GM20431 (cell line): ENCODE data around the gene COL4A4.

Experiments
- in situ Hi-C: fragments of 300-500 bp; cut with MseI, MboI; formaldehyde crosslinking; loops from one replicate; pipeline ENCODE4 v1.15.0; 2020; ENCODE audit warnings: low sequenced_read_pairs; ENCODE audit not compliant: unreplicated experiment

The COL4A4 gene

DNA sequence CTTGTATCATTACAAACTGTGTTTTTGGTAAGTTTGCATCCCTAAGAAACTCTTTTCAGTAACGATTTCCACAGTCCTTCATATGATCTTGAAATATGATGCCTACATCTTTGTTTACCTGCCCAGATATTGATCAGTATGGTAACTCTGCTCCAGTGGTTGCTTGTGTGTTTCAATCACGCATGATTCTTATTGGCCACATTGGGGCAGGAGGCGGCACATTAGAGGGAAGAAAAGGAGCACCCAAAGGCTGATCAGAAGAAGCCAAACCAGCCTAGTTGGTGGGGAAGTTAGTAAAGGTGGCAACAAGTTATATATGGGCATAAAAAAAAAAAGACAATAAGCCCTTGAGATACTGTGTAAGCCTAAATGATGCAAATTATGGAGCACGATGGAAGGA, 169.2 kb downstream of the COL4A4 start:
- in situ Hi-C loops: no loop called here

DNA sequence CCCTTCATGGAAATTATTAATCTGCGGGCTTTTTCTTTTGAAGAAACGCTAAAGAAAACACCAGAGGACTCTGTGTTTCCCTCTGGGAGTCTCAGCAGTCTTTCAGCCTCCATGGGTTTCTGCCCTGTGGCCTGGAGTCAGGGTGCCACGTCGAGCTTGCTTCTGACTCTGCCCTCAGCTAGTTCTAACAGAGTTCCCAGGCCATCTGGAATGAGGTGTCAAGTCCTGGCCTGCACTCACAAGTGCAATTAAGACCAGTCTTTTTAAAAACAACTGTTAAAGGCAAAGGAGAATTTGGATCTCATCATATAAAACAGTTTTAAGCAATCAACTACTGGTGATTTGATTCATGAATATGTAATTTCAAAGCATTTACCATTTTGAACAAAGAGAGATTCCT, 170.8 kb downstream of the COL4A4 start:
- in situ Hi-C loops: no loop called here

DNA sequence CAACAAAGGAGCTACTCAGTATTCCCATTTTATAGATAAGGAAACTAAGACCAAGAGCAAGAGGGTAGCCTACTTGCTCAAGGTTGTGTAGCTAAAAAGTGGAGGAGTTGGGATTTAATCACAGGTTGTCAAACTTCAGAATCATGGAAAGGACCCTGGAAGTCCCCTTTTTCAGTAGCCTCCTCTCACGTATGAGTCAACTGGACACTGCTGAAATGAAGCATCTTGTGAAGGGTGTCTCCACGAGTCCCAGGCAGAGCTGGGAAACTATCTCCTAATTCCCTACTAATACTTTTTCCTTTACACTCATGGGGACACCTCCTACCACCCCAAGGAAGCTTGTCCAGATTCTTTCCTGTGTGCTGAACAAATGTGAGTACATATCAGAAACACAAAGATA, 172.3 kb downstream of the COL4A4 start:
- in situ Hi-C loops: no loop called here

DNA sequence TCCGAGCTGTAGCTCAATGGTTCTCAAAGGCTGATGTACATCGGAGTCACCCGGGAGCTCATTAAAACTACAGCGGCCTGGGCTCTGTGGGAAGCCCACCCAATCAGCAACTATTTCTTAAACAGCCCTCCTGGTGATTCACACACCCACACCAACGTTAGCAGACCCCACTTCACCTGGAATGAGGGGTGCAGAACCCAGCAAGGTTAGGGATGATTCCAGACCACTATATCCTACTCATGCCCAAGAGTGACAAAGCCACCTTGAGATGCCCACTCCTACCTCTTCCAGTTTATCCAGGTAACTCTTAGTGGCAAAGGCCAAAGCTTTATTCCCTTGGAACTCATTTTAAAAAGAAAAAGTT, 178.4 kb downstream of the COL4A4 start:
- in situ Hi-C loops: loop anchor here (10.0 kb wide), 1 partner anchor 181 kb away; no protein-coding TSS in a partner anchor

DNA sequence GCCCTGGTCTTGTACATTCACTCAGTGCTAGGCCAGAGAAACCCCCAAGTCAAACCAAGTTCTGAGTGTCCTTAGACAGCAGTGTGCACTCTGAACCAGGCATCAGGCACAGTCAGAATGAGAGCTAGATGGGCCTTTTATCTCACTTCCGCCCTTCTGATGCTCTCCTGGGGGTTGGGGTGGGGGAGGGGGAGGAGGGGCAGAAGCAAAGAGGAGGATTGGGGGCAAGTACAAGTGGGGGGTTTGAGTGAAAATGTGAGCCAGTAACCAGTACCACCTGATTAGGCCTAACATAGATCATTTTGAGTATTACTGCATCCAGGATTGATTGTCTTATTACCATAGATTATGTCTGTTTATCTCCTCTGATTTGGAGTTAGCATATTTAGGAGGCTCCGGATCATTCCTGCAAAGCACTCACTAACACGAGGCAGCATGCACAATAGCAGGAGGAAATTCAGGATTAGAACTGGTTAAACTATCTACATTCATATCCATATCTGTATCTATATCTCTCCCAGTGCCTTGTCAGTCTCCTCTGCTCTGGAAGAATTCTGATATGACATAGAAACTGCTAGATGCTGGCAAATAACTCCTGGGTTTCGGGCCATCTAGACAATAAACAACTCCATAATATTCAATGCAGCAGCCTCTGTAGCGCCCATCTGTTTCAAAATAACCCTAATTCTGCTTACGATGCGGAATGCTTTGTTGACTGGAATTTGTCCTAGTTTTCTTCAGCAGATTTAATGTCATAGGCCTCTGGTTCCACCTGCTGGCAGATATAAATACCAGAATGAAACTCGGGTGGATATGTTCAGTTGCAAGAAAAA, 179.0 kb downstream of the COL4A4 start:
- in situ Hi-C loops: loop anchor here (10.0 kb wide), 1 partner anchor 180 kb away; no protein-coding TSS in a partner anchor

DNA sequence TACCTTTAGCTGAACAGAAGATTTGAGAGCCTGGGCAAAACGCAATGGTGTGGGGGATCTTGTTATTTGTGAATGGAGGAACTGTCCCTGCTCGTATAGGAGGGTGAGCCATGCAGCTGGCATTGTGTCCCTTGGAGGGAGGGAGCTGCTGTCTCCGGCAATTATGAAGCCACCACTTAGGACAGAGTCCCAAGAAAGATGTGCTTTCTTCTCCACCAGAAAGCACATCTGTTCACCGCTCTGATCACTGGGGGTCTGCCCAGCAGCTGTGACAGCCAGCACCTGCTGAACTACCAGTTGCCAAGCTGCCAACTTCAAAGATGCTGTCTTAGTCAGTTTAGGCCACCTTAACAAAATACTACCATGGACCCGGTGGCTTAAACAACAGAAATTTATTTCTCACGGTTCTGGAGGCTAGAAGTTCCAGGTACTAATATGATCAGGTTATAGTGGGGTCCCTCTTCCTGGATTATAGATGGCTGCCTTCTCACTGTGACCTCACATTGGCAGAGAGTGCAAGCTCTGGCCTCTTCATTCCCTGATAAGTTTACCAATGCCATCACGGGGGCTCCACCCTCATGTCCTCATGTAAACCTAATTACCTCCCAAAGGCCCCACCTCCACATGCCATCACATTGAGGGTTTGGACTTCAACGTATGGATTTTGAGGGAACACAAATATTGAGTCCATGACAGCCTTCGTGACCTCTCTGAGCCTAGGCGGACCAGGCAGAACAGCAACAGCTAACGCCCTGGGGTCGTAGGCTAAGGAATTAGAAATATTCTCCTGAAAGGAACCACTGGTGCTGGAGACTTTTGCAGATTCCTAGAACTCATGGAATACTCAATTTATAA, 179.9 kb downstream of the COL4A4 start:
- in situ Hi-C loops: loop anchor here (10.0 kb wide), 1 partner anchor 179 kb away; no protein-coding TSS in a partner anchor

DNA sequence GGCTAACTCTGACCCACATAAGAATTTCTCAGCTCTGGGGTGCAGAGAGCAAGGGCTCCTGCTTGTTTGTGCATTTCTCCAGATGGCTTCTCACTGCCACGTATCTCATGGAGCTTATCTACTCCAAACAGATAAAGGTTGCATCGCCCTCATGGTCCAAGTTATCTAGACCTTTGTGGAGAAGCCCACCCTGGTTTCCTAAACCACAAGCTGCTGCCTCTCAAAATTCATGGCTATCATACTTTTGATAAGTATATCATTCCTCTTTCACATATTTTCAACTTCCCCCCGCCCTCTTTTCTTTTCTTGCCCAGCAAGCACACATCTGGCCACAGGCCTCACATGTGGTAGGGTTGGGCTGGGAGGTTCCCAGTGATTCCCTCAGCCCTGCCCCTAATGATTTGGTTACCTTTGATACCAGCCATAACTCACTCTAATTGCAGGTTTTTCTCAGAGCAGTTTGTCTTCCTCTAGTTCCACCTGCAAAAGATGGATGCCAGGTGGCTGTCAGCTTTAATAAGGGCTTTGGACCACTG, 182.1 kb downstream of the COL4A4 start:
- in situ Hi-C loops: loop anchor here (10.0 kb wide), 1 partner anchor 177 kb away; no protein-coding TSS in a partner anchor

DNA sequence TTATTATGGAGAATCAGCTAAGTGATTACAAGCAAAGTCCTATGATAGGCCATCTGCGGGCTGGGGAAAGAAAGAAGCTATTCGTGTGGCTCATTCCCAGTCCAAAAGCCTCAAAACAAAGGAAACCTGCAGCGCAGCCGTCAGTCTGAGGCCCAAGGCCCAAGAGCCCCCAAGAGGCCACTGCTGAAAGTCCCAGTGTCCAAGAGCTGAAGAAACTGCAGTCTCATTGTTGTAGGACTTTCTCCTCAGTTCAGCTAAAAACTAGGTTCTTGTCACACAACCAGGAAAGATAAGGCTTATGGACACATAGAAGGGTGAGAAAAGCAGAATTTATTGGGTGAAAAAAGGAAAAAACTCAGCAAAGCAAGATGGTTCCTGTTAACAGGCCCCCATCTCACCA, 185.0 kb downstream of the COL4A4 start:
- in situ Hi-C loops: no loop called here

DNA sequence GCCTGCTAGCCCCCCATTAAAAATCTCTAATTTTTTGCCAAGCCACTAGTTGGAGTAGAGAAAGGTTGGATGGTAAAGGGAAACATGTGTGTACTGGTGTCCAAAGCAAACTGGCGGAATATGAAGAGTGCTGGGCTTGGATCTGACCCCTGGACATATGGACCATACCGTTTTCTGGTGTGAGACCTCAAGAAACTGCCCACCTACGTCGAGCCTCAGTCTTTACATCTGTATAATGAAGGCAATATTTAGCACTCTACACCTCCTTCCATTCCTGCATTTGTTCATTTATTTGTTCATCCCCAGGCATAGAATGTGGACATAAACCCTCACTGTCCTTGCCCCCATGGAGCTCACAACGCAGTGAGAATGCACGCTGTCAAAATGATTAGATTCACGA, 185.7 kb downstream of the COL4A4 start:
- in situ Hi-C loops: no loop called here

DNA sequence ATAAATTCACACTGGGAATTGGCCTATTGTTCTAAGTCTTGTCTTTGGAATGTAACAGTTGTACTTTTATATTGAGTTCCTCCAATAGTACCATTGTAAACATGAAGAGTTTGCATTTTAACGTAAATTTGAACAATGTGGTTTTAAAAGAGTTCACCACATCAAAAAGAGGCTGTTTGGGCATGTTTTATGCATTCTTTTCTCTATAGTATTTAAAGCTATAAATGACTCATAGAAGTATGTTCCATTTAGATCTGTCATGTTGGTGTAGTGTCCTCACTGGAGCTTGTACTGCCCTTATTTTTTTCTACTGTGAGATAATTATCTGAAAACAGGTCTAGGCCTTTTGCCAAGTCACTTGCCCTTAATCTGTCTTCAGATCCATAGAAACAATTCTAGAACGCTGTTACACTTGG, 186.2 kb downstream of the COL4A4 start:
- in situ Hi-C loops: no loop called here

DNA sequence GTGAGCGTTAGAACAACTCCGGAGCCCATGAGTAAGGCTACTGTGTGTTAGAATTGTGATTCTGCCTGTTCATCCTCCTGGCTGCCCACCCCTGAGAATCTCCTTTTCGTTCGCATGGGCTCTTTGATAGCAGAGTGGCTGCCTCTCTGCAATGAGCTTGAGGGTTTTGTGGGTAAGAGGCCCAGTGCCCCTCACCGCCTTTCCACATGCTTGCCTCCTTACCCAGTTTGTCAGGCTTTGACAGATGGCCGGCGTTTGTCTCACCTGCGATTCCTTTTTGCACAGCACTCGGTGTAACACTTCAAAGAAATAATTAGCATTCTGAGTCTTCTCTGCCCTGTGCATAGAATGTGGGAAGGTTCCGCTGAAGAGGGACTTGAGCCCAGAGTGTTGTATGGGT, 190.2 kb downstream of the COL4A4 start:
- in situ Hi-C loops: no loop called here

DNA sequence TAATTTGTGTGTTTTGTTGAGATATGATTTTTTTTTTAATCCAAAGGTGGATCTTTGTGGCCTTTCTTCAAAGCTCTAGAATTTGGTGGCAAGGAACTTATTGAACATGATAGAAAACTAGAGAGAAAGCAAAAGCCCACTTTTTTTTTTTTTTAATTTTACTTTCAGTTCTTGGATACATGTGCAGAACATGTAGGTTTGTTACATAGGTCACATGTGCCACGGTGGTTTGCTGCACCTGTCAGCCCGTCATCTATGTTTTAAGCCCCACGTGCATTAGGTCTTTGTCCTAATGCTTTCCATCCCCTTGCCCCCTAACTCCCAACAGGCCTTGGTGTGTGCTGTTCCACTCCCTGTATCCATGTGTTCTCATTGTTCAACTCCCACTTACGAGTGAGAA, 192.2 kb downstream of the COL4A4 start:
- in situ Hi-C loops: no loop called here

DNA sequence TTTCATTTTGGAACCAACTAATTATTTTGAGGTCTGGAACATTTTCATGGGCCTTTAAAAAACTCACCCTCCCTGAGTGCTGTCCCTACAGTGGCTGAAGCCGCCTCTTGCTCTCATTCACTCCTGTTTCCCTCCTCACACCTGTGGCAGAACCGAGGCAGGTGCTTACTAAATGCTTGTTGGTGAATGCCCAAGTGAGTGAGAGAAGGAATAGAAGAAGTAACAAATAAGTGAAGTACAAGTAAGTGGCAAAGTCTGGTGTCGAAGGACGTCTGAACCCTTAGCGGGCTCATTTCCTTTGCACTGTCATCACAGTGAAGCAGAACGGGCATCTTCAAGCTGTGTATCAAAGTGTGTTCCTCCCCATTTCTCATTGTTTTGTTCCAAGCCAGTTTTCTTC, 192.9 kb downstream of the COL4A4 start:
- in situ Hi-C loops: no loop called here

DNA sequence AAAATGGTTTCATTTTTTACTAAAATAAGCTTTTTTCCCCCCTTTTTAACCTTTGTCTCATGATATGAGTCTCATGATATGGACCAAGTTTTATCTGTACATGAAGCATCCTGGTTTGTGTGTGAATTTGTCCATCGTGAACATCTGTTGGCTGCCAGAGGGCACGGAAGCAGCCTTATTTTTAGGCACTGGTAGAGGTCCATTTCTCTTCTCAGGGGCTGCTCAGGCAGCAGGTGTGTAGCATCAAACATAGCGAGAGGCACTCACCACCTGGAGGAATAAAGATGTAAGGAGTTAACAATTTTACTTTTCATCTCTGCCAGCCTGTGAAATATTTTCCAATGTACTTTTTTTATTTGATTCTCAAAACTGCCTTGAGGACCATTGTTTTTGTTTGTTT, 193.6 kb downstream of the COL4A4 start:
- in situ Hi-C loops: no loop called here

DNA sequence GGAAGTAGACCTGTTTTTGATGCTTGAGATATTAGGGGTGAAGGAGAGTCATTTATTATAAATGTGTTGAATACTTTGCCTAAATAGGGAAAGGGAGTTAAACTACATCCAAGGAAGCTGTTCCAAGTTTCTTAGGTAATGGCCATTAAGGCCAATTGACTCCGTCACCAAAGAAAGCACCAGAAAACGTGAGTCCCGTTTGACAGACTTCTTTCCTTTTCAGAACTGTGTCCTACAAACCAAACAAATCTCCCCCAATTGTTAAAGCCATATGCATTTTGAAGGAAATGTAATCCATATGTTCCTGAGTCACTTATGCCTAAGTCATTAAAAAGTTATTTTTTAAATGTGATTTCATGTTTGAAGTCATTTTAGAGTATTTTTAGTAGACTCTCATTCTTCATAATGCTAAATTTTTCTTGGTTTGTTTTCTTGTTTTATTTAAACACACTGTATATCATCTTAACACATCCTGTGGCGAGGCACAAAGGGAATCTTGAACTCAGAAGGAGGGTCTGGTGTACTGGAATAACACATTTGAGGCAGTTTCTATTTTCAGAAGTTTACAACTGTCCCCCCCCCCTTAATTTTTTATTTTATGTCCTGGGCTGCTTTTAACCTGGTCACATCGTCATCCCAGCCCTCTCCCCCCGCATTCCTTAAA, 194.5 kb downstream of the COL4A4 start:
- in situ Hi-C loops: no loop called here

DNA sequence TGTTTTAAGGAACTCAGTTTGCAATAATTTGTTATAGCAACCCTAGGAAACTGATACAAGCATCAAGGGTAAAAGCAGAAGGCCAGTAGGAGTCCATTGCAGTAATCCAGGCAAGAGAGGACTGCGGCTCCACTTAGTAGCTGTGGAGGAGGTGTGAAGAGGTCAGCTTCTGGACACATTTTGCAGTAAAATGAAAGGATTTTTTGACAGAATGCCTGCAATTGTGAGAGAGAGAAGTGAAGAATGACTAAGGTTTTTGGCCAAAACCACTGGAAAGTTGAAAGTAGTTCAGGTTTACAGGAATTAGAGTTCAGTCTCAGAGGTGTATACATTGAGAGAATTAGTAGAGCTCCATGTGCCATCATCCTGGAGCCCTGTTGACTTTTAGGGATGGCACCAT, 198.6 kb downstream of the COL4A4 start:
- in situ Hi-C loops: no loop called here

DNA sequence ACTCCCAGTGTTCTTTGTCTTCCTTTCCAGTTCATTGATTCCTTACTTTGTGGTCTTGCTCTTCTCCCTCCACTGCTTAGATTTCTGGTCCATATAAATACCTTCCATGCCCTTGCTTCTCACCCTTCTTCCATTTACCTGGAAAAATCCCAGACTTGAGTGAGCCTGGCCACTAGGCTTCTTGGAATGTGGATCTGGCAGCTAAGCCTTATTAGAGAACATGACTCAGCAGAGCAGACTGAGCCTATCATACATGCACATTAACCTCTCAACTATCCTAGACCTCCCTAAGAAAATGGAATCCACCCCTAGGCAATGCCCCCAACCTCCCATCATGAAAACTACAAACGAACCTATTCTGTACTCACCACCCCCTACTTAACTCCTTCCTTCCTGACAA, 200.5 kb downstream of the COL4A4 start:
- in situ Hi-C loops: no loop called here

DNA sequence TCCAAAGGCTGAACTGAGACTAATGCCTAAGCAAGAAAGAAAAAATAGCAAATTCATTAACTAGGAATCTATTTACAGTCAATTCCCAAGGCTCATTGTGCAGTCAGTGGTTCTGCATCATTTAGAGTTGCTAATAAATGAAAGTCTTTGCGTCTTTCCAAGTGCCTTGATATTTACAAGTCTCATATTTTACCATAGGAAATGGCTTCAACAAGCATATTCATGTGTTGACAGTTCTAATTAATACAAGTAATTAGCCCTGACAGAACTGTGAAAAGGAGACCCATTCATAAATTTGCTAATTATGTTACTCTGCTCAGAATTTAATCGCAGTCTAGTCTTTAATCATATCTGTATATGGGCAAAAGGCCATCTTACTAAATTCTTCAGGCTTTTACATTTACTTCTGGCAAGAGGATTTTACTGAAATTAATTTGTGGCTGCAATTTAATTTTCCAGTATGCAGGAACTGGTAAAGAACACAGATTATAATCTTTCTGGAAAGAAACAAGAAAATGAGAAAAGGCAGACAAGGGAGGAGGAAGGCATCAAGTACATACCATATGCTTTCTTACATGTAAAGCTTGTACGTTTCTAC, 201.7 kb downstream of the COL4A4 start:
- in situ Hi-C loops: no loop called here

DNA sequence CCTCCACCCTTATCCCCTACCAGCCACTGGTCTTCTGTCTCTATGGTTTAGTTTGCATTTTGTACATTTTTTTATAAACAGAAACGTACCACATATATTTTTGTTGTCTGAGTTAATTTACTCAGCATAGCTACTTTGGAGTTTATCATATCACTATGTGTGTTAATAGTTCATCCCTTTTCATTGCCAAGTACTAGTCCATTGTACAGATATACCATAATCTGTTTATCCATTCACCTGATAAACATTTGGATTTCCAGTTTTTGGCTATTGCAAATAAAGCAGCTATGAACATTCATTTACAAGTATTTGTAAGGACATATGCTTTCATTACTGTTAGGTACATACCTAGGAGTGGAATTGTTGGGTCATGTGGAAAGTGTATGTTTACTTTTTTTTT, 204.6 kb downstream of the COL4A4 start:
- in situ Hi-C loops: no loop called here

DNA sequence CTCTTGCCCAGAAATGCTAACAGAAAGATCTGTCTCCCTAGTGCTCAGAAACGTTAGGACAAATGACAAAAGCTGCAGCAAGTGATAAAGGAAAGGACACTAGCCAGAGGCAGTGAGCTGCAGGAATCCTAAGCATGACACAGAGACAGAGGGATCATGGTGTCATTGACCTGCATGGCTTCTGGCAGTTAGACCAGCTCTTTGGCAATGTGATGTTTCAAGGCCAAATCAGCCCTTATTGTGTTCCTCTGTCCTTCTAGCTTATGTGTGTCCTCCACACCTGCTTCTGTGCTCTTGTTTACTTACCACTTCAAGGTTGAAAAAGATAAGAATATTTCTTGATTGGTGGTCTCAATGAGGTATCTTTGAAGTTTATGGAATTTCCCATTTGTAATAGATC, 207.3 kb downstream of the COL4A4 start:
- in situ Hi-C loops: no loop called here
